GM12878 (cell line): ENCODE results near the gene KIAA1217.

ENCODE experiments used
- BHLHE40 ChIP-seq, 2 experiments: fragments of 450-650 bp in 1 of 2; IDR thresholded peaks; 2 replicates each; pipeline ENCODE4 v1.6.1; 2011 to 2017; ENCODE audit warnings: low read depth in 2 of 2, borderline replicate concordance in 1 of 2, improper control_type of control experiment in 1 of 2, low read length in 1 of 2, mild to moderate bottlenecking in 1 of 2
- BMI1 ChIP-seq: fragments of 450-650 bp; IDR thresholded peaks from 2 replicates; pipeline ENCODE4 v1.6.1; 2016; ENCODE audit warnings: mild to moderate bottlenecking, moderate library complexity, borderline replicate concordance
- MYC ChIP-seq: IDR thresholded peaks from 2 replicates; pipeline ENCODE4 v1.6.1; 2011; ENCODE audit warnings: mild to moderate bottlenecking, low read length, moderate library complexity, inconsistent platforms; ENCODE audit not compliant: insufficient read depth, insufficient replicate concordance, insufficient read length, severe bottlenecking
- POLR2A ChIP-seq: IDR thresholded peaks from 2 replicates; pipeline ENCODE4 v1.6.1; 2011; ENCODE audit warnings: low read depth, mild to moderate bottlenecking, low read length
- POLR2AphosphoS5 ChIP-seq: IDR thresholded peaks from 2 replicates; pipeline ENCODE4 v1.6.1; 2011; ENCODE audit warnings: mild to moderate bottlenecking, low read length, inconsistent platforms
- SMC3 ChIP-seq: IDR thresholded peaks from 2 replicates; pipeline ENCODE4 v1.6.1; 2011; ENCODE audit warnings: low read length, improper control_type of control experiment, borderline replicate concordance
- TAF1 ChIP-seq: IDR thresholded peaks from 2 replicates; pipeline ENCODE4 v1.6.1; 2011; ENCODE audit warnings: mild to moderate bottlenecking, low read depth, low read length, borderline replicate concordance
- TF ChIP-seq, protein P1 (sequence below): IDR thresholded peaks from 2 replicates; pipeline ENCODE4 v1.6.1; 2011; ENCODE audit warnings: low read depth, low read length, improper control_type of control experiment, borderline replicate concordance
- TF ChIP-seq, protein P2 (sequence below), 3 experiments: IDR thresholded peaks in 2 of 3; conservative IDR thresholded peaks in 1 of 3; 2 replicates each; pipeline ENCODE4 v1.5.1; 2011; ENCODE audit warnings: low read depth in 3 of 3, low read length in 3 of 3, mild to moderate bottlenecking in 3 of 3, control low read depth in 2 of 3, moderate library complexity in 2 of 3, inconsistent platforms in 1 of 3, mixed read lengths in 1 of 3; ENCODE audit not compliant: control insufficient read depth in 2 of 3, insufficient read depth in 1 of 3; ENCODE audit errors: extremely low read depth in 1 of 3
- TF ChIP-seq, protein P3 (sequence below): fragments of 450-650 bp; IDR thresholded peaks from 2 replicates; pipeline ENCODE4 v1.6.1; 2017; ENCODE audit warnings: mild to moderate bottlenecking

DNA sequence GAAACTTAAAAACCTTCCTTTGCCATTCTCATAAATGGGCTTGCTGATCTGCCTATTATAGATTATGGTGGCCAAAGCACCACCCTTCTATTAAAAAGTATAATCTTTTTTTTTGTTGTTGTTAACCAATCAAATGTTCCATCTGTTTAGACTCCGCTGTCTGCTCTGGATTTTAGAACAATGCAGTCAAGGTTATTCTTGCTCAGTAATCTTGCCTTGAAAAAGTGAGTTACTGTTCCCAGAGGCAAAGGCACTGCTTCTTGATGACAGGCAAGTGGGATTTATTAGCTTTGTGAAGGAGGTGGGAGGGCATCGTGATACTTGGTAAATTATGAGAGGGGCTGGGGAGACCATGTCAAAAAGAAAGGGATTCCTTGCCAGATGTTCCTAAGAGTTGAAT, 143.5 kb downstream of the KIAA1217 start:
- TF ChIP-seq POLR2AphosphoS5 (no peak), SMC3 (no peak), POLR2A (no peak), MYC (no peak), TAF1 (no peak), BHLHE40 (IDR thresholded peaks at IDR 0.05; ENCODE audit: borderline replicate concordance in 1 of 2, low read depth in 2 of 2, low read length in 1 of 2) (no peak), BMI1 (no peak)
- TF ChIP-seq, protein P1, sequence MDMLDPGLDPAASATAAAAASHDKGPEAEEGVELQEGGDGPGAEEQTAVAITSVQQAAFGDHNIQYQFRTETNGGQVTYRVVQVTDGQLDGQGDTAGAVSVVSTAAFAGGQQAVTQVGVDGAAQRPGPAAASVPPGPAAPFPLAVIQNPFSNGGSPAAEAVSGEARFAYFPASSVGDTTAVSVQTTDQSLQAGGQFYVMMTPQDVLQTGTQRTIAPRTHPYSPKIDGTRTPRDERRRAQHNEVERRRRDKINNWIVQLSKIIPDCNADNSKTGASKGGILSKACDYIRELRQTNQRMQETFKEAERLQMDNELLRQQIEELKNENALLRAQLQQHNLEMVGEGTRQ: no peak
- TF ChIP-seq, protein P2, sequence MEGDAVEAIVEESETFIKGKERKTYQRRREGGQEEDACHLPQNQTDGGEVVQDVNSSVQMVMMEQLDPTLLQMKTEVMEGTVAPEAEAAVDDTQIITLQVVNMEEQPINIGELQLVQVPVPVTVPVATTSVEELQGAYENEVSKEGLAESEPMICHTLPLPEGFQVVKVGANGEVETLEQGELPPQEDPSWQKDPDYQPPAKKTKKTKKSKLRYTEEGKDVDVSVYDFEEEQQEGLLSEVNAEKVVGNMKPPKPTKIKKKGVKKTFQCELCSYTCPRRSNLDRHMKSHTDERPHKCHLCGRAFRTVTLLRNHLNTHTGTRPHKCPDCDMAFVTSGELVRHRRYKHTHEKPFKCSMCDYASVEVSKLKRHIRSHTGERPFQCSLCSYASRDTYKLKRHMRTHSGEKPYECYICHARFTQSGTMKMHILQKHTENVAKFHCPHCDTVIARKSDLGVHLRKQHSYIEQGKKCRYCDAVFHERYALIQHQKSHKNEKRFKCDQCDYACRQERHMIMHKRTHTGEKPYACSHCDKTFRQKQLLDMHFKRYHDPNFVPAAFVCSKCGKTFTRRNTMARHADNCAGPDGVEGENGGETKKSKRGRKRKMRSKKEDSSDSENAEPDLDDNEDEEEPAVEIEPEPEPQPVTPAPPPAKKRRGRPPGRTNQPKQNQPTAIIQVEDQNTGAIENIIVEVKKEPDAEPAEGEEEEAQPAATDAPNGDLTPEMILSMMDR (IDR thresholded peaks at IDR 0.05 in 2 of 3, conservative IDR thresholded peaks at IDR 0.05 in 1 of 3; ENCODE audit: control insufficient read depth in 2 of 3, extremely low read depth in 1 of 3, insufficient read depth in 1 of 3, low read depth in 3 of 3, low read length in 3 of 3): no peak
- TF ChIP-seq, protein P3, sequence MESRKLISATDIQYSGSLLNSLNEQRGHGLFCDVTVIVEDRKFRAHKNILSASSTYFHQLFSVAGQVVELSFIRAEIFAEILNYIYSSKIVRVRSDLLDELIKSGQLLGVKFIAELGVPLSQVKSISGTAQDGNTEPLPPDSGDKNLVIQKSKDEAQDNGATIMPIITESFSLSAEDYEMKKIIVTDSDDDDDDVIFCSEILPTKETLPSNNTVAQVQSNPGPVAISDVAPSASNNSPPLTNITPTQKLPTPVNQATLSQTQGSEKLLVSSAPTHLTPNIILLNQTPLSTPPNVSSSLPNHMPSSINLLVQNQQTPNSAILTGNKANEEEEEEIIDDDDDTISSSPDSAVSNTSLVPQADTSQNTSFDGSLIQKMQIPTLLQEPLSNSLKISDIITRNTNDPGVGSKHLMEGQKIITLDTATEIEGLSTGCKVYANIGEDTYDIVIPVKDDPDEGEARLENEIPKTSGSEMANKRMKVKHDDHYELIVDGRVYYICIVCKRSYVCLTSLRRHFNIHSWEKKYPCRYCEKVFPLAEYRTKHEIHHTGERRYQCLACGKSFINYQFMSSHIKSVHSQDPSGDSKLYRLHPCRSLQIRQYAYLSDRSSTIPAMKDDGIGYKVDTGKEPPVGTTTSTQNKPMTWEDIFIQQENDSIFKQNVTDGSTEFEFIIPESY: no peak
